BE2C (cell line): ENCODE data around the gene LRRC4B.

ENCODE experiments used
- DNase-seq: peaks from one replicate; pipeline ENCODE4 v3.0.0-alpha.2; 2020
- H3K27me3 ChIP-seq: fragments of 250-450 bp; sonication (Bioruptor Pico); 2 replicates; pipeline ENCODE4 v1.5.1; 2020; ENCODE audit warnings: mild to moderate bottlenecking
- H3K36me3 ChIP-seq: fragments of 250-450 bp; sonication (Bioruptor Pico); 2 replicates; pipeline ENCODE4 v1.5.1; 2020; ENCODE audit warnings: mild to moderate bottlenecking
- H3K4me1 ChIP-seq: fragments of 250-450 bp; sonication (Bioruptor Pico); 2 replicates; pipeline ENCODE4 v1.5.1; 2020
- H3K4me3 ChIP-seq: 2 replicates; pipeline ENCODE4 v1.5.1; 2011; ENCODE audit warnings: low read depth, low read length
- H3K9me3 ChIP-seq: fragments of 250-450 bp; sonication (Bioruptor Pico); 2 replicates; pipeline ENCODE4 v1.5.1; 2020
- CTCF ChIP-seq: IDR thresholded peaks from 2 replicates; pipeline ENCODE4 v1.5.1; 2012; ENCODE audit warnings: mild to moderate bottlenecking, low read depth, low read length

Gene LRRC4B

DNA sequence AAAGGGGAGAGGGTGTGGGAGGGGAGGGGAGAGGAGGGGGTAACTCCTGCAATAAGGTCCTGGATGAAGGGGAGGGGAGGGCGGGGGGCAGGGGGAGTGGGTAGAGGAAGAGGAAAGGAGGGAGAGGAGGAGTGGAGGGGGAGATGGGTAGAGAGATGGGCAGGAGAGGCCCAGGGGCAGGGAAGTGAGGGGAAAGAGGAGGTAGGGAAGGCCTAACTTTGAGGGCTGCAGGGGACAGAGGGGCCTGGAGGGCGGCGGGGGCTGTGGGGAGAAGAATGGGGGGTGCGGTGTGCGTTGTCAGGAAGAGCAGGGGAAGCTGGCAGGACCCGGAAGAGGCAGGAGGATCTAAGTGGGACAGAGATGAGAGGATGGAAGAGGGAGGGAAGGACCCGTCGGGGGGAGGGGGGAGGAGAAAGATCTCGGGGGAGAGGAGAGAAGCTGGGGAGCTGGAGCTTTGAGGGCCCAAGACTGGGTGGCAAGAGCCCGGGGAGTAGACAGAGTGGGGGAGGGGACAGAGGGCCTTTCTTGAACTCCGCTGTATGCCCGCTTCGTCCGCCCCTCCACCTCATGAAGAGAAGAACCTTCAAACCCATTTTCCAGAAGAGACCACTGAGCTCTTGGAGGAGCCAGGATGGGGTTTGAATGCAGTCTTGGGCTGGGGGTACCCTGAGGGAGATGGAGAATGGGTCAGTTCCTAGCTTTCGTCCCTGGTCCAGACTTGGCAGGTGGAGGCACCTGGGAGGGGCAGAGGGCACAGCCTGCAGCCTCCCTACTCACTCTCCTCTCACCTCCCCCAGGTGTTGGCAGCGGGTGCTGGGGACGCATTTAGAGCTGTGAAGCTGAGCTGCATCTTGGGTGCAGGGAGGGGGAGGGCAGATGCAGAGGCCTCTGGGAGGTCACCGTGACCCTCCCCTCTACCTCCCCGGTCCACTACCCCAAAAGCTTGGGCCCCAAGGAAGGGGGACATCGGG, 778 bp upstream of the LRRC4B start:
- Histone ChIP-seq H3K4me1 (no peaks in the 10 kb centered on the region), H3K36me3 (no peaks in the 10 kb centered on the region), H3K27me3 (peaks cover 38% of the 10 kb centered on the region), H3K9me3 (no peaks in the 10 kb centered on the region), H3K4me3 (no peak overlapping the region)
- TF ChIP-seq CTCF, result no peak
- no peak for DNase-seq

GRCh38 chr19:50567052-50567841, 988 bp downstream of the LRRC4B start:
- no peaks in the 10 kb centered on the region for H3K36me3 ChIP-seq
- H3K4me3 ChIP-seq, result no peak overlapping the region
- H3K27me3 ChIP-seq, result peaks cover 50% of the 10 kb centered on the region

DNA sequence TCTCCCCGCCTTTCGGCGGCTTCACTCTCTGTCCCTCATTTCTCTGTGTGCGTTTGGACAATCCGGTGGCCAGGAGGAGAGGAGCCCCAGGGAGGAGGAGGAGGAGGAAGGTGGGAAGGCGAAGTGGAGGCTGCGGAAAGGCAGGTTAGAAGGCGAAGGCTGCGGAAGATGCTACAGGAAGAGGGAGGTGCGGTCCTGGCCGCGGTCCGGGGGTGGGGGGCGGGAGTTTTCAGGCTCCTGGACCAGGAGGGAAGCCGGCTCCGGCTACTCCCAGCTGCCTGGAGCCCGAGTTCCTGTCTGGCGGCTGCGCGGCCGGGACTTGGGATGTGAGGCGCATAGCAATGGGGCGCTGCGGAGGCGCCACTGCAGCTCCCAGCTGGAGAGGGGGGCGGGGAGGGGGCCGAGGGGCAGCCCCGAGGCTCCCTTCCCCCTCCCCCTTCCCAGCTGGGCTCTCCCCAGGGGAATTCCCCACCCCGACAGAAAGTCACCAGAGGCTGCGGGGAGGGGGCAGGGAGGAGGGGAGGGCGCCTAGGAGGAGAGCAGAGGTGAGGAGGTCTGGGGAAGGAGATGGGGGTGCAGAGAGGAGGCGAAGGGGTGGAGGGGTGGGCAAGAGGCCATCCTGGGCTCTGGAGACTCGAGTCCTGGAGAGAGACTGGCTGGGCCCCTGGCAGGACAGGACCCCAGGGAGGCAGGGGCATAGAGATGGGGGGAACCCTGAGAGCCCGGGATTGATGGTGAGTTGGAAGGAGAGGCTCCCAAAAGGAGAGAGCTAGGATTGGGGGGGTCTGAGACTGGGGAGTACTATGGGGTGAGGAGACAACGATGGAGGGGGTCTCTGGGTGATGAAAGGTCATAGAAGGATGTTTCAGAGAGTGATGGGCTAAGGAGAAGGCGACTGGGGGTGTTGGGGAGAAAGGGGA, 2.0 kb downstream of the LRRC4B start:
- no peak for DNase-seq
- H3K27me3 ChIP-seq, result peaks cover 54% of the 10 kb centered on the region
- no peaks in the 10 kb centered on the region for H3K9me3 ChIP-seq
- no peak overlapping the region for H3K4me3 ChIP-seq
- H3K4me1 ChIP-seq, result no peaks in the 10 kb centered on the region
- no peaks in the 10 kb centered on the region for H3K36me3 ChIP-seq
- no peak for TF ChIP-seq CTCF

More at GRCh38 chr19:50567052-50567841, 988 bp downstream of the LRRC4B start:
- no peak for TF ChIP-seq CTCF
- H3K9me3 ChIP-seq, result no peaks in the 10 kb centered on the region
- no peak for DNase-seq
- no peaks in the 10 kb centered on the region for H3K4me1 ChIP-seq

- H3K4me3 ChIP-seq, result no peak overlapping the region
- no peaks in the 10 kb centered on the region for H3K9me3 ChIP-seq
- no peaks in the 10 kb centered on the region for H3K4me1 ChIP-seq
- DNase-seq, result no peak
- no peaks in the 10 kb centered on the region for H3K36me3 ChIP-seq
- peaks cover 63% of the 10 kb centered on the region for H3K27me3 ChIP-seq
- no peak for TF ChIP-seq CTCF
These were observed 3.8 kb downstream of the LRRC4B start for GRCh38 chr19:50564229-50565105.

GRCh38 chr19:50563597-50563996, 4.6 kb downstream of the LRRC4B start:
- Histone ChIP-seq H3K9me3 (no peaks in the 10 kb centered on the region), H3K4me1 (no peaks in the 10 kb centered on the region), H3K27me3 (peaks cover 59% of the 10 kb centered on the region), H3K36me3 (no peaks in the 10 kb centered on the region), H3K4me3 (no peak overlapping the region)
- DNase-seq, result no peak
- no peak for TF ChIP-seq CTCF
